ENCODE data around the gene INPP5F.

The INPP5F gene

DNA sequence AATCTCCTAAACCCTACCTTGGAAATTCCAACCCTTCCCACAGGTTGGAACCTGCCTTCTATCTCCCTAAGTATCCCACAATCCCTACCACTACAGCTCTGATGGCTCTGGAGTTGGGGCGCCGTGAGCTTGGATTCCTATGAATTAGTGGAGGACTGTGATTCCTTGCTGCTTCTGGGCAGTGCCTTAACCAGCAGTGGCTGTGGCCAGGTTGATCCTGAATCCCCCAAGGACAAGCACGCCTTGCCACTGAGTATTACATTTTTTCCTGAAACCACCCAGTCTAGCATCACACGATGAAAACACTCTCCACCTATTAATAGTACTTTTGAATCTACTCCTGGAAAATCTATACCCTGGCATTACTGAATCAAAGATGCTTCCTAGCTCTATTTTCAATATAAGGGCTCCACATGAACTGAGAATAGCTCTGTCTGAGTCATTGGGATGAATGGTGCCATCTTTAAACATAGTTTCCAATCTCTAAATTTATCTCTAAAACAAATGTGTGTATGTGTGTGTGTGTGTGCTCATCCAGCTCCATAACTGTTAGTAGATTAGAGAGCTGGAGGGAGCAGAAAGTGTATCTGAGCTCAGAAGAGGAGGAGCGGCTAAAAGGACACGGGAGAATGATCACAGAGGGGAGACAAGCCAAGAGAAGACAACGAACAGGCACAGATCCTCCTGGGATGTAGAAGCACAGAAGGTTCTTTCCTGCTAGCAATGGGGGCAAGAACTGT lies 11.9 kb upstream of the INPP5F start:
- Histone ChIP-seq H3K27ac (replicated peaks) (no peak overlapping the region), H3K27me3 (ENCODE audit: insufficient read depth, poor library complexity, severe bottlenecking) (no peaks in the 10 kb centered on the region), H3K4me3 (replicated peaks; ENCODE audit: insufficient read depth, low read length) (no peak overlapping the region)
- no peak for DNase-seq (ENCODE audit: low read depth in 1 of 2, low spot score in 1 of 2)
- no peak for TF ChIP-seq GABPA (IDR thresholded peaks at IDR 0.05; ENCODE audit: low read depth)
- TF ChIP-seq, protein P1, sequence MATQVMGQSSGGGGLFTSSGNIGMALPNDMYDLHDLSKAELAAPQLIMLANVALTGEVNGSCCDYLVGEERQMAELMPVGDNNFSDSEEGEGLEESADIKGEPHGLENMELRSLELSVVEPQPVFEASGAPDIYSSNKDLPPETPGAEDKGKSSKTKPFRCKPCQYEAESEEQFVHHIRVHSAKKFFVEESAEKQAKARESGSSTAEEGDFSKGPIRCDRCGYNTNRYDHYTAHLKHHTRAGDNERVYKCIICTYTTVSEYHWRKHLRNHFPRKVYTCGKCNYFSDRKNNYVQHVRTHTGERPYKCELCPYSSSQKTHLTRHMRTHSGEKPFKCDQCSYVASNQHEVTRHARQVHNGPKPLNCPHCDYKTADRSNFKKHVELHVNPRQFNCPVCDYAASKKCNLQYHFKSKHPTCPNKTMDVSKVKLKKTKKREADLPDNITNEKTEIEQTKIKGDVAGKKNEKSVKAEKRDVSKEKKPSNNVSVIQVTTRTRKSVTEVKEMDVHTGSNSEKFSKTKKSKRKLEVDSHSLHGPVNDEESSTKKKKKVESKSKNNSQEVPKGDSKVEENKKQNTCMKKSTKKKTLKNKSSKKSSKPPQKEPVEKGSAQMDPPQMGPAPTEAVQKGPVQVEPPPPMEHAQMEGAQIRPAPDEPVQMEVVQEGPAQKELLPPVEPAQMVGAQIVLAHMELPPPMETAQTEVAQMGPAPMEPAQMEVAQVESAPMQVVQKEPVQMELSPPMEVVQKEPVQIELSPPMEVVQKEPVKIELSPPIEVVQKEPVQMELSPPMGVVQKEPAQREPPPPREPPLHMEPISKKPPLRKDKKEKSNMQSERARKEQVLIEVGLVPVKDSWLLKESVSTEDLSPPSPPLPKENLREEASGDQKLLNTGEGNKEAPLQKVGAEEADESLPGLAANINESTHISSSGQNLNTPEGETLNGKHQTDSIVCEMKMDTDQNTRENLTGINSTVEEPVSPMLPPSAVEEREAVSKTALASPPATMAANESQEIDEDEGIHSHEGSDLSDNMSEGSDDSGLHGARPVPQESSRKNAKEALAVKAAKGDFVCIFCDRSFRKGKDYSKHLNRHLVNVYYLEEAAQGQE (IDR thresholded peaks at IDR 0.05; ENCODE audit: insufficient replicate concordance, low read depth) = no peak
- no peak for TF ChIP-seq POLR2AphosphoS5 (IDR thresholded peaks at IDR 0.05; ENCODE audit: low read depth)
- TF ChIP-seq, protein P2, sequence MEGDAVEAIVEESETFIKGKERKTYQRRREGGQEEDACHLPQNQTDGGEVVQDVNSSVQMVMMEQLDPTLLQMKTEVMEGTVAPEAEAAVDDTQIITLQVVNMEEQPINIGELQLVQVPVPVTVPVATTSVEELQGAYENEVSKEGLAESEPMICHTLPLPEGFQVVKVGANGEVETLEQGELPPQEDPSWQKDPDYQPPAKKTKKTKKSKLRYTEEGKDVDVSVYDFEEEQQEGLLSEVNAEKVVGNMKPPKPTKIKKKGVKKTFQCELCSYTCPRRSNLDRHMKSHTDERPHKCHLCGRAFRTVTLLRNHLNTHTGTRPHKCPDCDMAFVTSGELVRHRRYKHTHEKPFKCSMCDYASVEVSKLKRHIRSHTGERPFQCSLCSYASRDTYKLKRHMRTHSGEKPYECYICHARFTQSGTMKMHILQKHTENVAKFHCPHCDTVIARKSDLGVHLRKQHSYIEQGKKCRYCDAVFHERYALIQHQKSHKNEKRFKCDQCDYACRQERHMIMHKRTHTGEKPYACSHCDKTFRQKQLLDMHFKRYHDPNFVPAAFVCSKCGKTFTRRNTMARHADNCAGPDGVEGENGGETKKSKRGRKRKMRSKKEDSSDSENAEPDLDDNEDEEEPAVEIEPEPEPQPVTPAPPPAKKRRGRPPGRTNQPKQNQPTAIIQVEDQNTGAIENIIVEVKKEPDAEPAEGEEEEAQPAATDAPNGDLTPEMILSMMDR (IDR thresholded peaks at IDR 0.05; ENCODE audit: insufficient read depth, low read length) = no peak
- TF ChIP-seq SPI1 (IDR thresholded peaks at IDR 0.05; ENCODE audit: borderline replicate concordance, low read depth) = no peak

DNA sequence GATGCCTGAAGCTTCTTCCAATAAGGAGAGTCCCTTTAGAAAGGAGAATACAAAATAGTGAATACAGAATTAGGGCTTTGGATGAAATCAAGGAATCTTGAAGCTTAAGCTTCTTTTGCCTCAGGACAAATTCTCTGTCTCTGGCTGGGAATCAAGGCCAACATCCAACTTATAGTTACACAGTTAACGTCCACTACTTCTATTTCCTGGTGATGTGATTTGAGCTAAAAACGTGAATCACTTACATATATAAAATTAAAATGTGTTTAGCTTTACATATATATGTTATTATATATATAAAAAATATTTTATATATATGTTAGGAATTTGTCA lies 11.4 kb upstream of the INPP5F start:
- H3K4me3 ChIP-seq (replicated peaks; ENCODE audit: insufficient read depth, low read length) = no peak overlapping the region
- no peaks in the 10 kb centered on the region for H3K27me3 ChIP-seq (ENCODE audit: insufficient read depth, poor library complexity, severe bottlenecking)
- no peak for DNase-seq (ENCODE audit: low read depth in 1 of 2, low spot score in 1 of 2)
- no peak overlapping the region for H3K27ac ChIP-seq (replicated peaks)
- TF ChIP-seq, protein P2 (IDR thresholded peaks at IDR 0.05; ENCODE audit: insufficient read depth, low read length) = no peak
- TF ChIP-seq, protein P1 (IDR thresholded peaks at IDR 0.05; ENCODE audit: insufficient replicate concordance, low read depth) = no peak
- TF ChIP-seq SPI1 (IDR thresholded peaks at IDR 0.05; ENCODE audit: borderline replicate concordance, low read depth) = no peak
- no peak for TF ChIP-seq POLR2AphosphoS5 (IDR thresholded peaks at IDR 0.05; ENCODE audit: low read depth)
- TF ChIP-seq GABPA (IDR thresholded peaks at IDR 0.05; ENCODE audit: low read depth) = no peak

DNA sequence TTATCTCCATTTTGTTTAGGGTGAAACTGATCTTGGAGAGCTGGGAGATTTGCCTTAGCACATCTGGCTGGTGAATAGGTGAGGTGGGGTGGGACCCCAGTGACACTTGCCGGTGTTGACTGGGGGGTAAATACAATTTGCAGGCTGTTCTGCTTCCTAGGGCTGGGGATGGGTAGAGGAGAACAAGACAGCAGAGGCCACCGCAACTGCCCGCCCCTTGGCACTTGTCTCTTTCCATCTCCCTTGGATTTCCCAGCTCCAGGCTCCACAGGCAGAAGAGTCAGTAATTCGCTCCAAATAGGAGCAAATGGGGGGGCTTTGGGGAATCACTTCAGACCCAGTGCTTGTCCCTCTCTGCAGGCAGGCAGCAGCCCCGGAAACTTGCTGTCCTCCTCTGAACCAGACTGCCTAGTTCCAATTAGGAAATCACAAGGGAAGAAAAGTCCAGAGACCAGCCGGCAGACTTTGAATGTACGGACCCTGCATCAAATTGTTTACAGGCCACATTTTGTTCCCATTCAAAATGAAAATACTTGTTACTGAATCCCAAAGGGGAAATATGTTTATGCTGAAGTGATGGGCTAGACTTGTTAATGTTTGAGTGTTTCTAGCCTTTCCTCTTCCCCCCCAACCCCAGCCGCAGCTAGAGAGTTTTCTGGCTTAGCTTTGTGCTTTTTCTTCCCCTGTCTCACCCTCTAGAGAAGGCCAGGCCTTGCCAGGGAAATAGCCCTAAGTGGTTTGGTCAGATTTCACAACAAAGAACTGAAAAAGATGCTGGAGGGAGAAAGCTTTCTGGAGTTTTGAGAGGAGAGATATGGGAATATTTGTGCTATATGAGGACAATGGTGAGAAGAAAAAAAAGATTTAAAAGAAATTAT lies 10.0 kb upstream of the INPP5F start:
- Histone ChIP-seq H3K27me3 (ENCODE audit: insufficient read depth, poor library complexity, severe bottlenecking) (no peaks in the 10 kb centered on the region), H3K27ac (replicated peaks) (no peak overlapping the region)

More for the DNA sequence above, 10.0 kb upstream of the INPP5F start:
- TF ChIP-seq, protein P2 (IDR thresholded peaks at IDR 0.05; ENCODE audit: insufficient read depth, low read length) = no peak
- TF ChIP-seq, protein P1 (IDR thresholded peaks at IDR 0.05; ENCODE audit: insufficient replicate concordance, low read depth) = no peak
- TF ChIP-seq GABPA (IDR thresholded peaks at IDR 0.05; ENCODE audit: low read depth) (no peak), SPI1 (IDR thresholded peaks at IDR 0.05; ENCODE audit: borderline replicate concordance, low read depth) (no peak), POLR2AphosphoS5 (IDR thresholded peaks at IDR 0.05; ENCODE audit: low read depth) (no peak)
- no peak overlapping the region for H3K4me3 ChIP-seq (replicated peaks; ENCODE audit: insufficient read depth, low read length)
- no peak for DNase-seq (ENCODE audit: low read depth in 1 of 2, low spot score in 1 of 2)

Data from HL-60 (cell line).